HFF-Myc (cell line): ENCODE data around the gene HOXD13.

Experiments used
- DNase-seq: peaks from one replicate; pipeline ENCODE4 v3.0.0-alpha.2; 2011; ENCODE audit warnings: low read depth; ENCODE audit errors: extremely low read depth
- H3K4me3 ChIP-seq: replicated peaks from 2 replicates; pipeline ENCODE4 v1.5.1; 2011; ENCODE audit warnings: low read depth, mild to moderate bottlenecking, control low read depth, low read length
- CTCF ChIP-seq: IDR thresholded peaks from 2 replicates; pipeline ENCODE4 v1.5.1; 2012; ENCODE audit warnings: mild to moderate bottlenecking, low read depth, low read length, control low read depth; ENCODE audit errors: missing control alignments

HOXD13 gene

GRCh38 chr2:176103742-176104315, 11.3 kb downstream of the HOXD13 start:
- no peak for DNase-seq
- H3K4me3 ChIP-seq = peak overlapping the region; percentile 44
- no peak for TF ChIP-seq CTCF

- TF ChIP-seq CTCF = no peak
- DNase-seq = peak; percentile 45
- H3K4me3 ChIP-seq = peak overlapping the region; percentile 44
Observed at GRCh38 chr2:176104316-176105077, 12.0 kb downstream of the HOXD13 start.

DNA sequence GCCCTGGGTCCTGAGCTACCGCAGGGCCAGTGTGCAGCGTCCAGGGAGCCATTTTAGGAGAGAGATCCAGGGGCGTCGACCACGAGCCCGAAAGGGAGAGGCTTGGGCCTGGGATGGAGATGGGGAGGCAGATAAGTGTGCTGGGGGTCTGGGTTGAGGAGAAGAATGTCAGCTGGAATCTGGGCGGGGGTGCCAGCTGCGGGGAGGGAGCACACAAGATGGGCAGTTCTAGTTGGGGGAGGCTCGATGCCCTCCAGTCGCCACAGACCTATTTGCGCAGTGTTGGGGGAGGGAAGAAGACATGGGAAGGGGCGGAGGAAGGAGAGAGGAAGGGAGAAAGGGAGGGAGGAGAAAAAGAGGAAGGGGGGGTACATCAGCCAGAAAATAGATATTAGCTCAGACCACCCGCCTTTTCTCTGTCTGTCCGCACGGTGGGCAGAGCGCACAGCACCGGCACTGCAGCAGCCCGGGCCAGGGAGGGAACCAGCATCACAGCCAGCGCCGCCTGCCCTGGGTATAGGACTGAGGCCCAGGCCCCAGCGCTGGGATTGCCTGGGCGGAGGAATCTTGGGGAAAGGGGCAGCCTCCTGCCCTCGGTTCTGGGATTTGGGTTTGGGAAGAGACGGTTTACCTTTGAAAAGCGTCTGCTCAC, 12.7 kb downstream of the HOXD13 start:
- peak overlapping the region; percentile 44 for H3K4me3 ChIP-seq
- DNase-seq = no peak
- no peak for TF ChIP-seq CTCF

DNA sequence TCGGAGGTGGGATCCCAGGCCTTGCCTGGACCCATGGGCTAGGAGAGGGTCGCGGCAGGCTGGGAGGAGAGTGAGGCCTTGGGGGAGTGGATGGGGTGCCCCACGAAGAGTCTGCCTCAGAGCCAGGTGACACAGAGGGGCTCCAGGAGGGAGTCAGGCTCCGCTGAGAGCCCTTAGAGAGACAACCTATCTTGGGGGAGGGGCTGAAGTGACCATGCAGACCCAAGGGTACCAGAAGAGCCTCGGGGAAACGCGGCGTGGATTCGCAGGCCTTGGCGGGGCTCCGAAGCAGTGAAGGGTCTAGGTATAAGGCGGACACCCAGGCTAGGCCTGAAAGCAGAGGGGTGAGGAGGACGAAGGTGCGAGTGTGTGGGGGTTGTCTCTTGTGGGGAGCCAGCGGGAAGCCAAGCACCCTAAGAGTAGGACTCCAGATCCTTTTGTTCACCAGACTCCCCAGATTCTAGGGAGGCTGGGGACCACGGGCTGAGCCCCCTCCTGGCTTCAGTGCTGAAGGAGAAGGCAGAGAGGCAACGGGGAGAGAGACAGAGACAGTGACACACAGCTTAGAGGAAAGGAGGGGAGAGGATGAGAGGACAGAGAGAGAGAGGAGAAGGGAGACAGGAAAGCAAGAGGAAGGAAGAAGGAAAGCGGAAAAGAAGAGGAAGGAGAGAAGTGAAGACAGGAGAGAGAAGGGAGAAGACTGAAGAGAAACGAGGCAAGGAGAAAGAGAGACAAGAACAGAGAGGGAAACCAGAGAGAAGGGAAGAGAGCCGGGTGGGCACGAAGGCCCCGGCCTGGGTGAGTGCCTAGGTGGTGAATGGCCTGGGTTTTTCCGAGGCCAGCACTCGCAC, 13.4 kb downstream of the HOXD13 start:
- TF ChIP-seq CTCF = no peak
- peak overlapping the region; percentile 44 for H3K4me3 ChIP-seq
- no peak for DNase-seq

DNA sequence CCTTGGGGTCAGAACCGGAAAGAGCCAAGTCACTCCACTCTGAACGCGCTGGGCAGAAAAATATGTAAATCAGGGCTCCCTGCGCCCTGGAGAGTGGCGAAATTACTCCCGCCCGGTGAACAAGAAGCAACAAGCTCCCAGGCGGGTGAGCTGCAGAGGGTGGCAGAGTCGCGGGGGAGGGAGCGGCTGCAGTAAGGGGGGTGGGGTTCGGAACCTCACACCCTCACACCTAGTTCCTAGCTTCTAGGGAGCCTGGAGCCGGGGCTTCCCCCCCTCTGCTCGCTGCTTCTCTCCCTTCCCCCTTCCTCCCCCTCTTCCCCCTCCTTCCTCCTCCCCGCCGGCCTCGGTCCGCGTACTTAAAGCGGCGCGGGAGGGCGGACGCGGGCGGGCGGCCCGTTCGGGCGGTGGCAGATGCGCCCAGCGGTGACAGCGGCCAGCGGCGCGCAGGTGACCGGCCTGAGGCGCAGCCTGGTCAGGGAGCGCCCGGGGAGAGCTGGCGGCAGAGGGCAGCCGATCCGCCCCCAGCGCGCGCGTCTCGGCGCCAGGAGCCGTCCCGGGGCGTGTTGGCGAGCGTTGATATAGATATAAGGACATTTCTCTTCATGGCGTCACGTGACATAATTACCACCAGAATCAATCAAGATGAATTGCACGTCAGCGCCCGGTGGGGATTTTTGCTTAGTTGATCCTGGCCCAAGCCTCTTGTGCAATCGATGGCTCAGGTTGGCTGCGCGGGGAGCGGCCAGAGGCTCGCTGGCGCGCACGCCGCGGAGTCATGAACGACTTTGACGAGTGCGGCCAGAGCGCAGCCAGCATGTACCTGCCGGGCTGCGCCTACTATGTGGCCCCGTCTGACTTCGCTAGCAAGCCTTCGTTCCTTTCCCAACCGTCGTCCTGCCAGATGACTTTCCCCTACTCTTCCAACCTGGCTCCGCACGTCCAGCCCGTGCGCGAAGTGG, 14.3 kb downstream of the HOXD13 start, which contains the start of gene HOXD11:
Gene HOXD11 (plus strand): TSS at position 700 of the 959 bp plus-strand sequence. CDS start 76 bp downstream, at position 776.
- TF ChIP-seq CTCF = no peak
- H3K4me3 ChIP-seq = peak within 1 kb of the TSS; percentile 28
- no peak for DNase-seq
